Hepatocyte (in vitro differentiated cells): Measurements from ENCODE around the gene VSIR. TPM values are rescaled to one million over a fixed set of nuclear protein-coding genes. Genes with fewer than 3 reads are reported as not detected.

Experiments
- DNase-seq: peaks from one replicate; pipeline ENCODE4 v3.0.0-alpha.2; 2016; ENCODE audit warnings: low spot score
- H2AFZ ChIP-seq: fragments of 200-600 bp; sonication (generic); 2 replicates; pipeline ENCODE4 v1.6.0; 2016; ENCODE audit warnings: antibody characterized with exemption, mild to moderate bottlenecking
- H3K27ac ChIP-seq: fragments of 200-600 bp; sonication (generic); 2 replicates; pipeline ENCODE4 v1.5.1; 2016; ENCODE audit warnings: mild to moderate bottlenecking
- H3K27me3 ChIP-seq: fragments of 200-600 bp; sonication (generic); 2 replicates; pipeline ENCODE4 v1.6.1; 2016
- H3K36me3 ChIP-seq: fragments of 200-600 bp; sonication (generic); replicated peaks from 2 replicates; pipeline ENCODE4 v1.5.1; 2016; ENCODE audit warnings: low read depth; ENCODE audit not compliant: insufficient read depth
- H3K4me1 ChIP-seq: fragments of 200-600 bp; sonication (generic); 2 replicates; pipeline ENCODE4 v1.5.1; 2016; ENCODE audit warnings: mild to moderate bottlenecking, moderate library complexity; ENCODE audit not compliant: insufficient read depth
- H3K4me2 ChIP-seq: fragments of 200-600 bp; sonication (generic); 2 replicates; pipeline ENCODE4 v1.6.0; 2016
- H3K4me3 ChIP-seq: fragments of 200-600 bp; sonication (generic); 2 replicates; pipeline ENCODE4 v1.5.1; 2016; ENCODE audit warnings: mild to moderate bottlenecking
- H3K79me2 ChIP-seq: fragments of 200-600 bp; sonication (generic); 2 replicates; pipeline ENCODE4 v1.6.0; 2017; ENCODE audit warnings: mild to moderate bottlenecking
- H3K9me2 ChIP-seq: fragments of 200-600 bp; sonication (generic); replicated peaks from 2 replicates; pipeline ENCODE4 v1.6.0; 2017; ENCODE audit warnings: mild to moderate bottlenecking; ENCODE audit not compliant: insufficient read depth
- H3K9me3 ChIP-seq: fragments of 200-600 bp; sonication (generic); 2 replicates; pipeline ENCODE4 v1.5.1; 2016; ENCODE audit warnings: low read depth, mild to moderate bottlenecking
- H4K20me1 ChIP-seq: fragments of 200-600 bp; sonication (generic); 2 replicates; pipeline ENCODE4 v1.6.0; 2016; ENCODE audit warnings: mild to moderate bottlenecking; ENCODE audit not compliant: insufficient read depth, poor library complexity, severe bottlenecking
- EZH2 ChIP-seq: fragments of 200-600 bp; sonication (generic); IDR thresholded peaks from 2 replicates; pipeline ENCODE4 v1.6.1; 2016; ENCODE audit warnings: antibody characterized with exemption, mild to moderate bottlenecking, borderline replicate concordance
- EZH2phosphoT487 ChIP-seq: fragments of 200-600 bp; sonication (generic); IDR thresholded peaks from one replicate; pipeline ENCODE4 v1.6.1; 2018; ENCODE audit warnings: antibody characterized with exemption, mild to moderate bottlenecking, low read depth, moderate library complexity; ENCODE audit not compliant: unreplicated experiment, severe bottlenecking
- WGBS: methylation state at CpG from one replicate; pipeline ENCODE4 v1.1.6; 2016; ENCODE audit warnings: low lambda C conversion rate; ENCODE audit errors: missing lambda C conversion rate; 5-methylcytosine and 5-hydroxymethylcytosine counted together
- polyA plus RNA-seq: library from polyadenylated mRNA; unstranded; fragments of >200 nt; fragmentation: Nextera tagmentation; extraction: Ambion mirVana; gene quantifications from 2 replicates; pipeline ENCODE4 v1.2.1, GENCODE V29; 2016
- total RNA-seq: library from RNA; depleted of rRNA; stranded (reverse); fragments of >200 nt; gene quantifications from 2 replicates; pipeline ENCODE4 v1.2.3, GENCODE V29; 2014
- TF ChIP-seq, protein P1 (sequence below): fragments of 200-600 bp; sonication (generic); IDR thresholded peaks from 2 replicates; pipeline ENCODE4 v1.5.1; 2016; ENCODE audit warnings: antibody characterized with exemption, mild to moderate bottlenecking; ENCODE audit not compliant: poor library complexity

VSIR gene
- total and polyA plus RNA-seq, 2 experiments from 2014 or later, result 13.6 to 45.5 TPM

DNA sequence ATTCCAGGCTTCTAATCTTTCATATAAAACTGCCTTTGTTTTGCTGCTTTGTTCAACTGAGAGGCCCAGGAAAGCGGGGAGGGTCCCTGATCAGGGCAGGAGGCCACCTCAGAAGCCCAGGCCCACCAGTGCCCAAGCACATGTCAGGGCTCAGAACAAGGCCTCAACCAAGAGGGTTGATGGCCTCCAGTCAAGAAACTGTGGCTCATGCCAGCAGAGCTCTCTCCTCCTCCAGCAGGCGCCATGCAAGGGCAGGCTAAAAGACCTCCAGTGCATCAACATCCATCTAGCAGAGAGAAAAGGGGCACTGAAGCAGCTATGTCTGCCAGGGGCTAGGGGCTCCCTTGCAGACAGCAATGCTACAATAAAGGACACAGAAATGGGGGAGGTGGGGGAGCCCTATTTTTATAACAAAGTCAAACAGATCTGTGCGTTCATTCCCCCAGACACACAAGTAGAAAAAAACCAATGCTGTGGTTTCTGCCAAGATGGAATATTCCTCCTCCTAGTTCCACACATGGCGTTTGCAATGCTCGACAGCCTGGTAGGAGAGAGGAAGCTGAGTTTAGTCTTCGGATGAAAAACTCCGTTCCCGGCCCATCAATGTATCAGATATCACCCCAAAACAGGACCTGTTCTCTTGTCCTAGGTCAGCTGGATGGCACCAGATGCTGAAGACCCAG lies 43.8 kb upstream of the VSIR start:
- Histone ChIP-seq H3K4me3 (no peak overlapping the region), H3K9me2 (no peaks in the 10 kb centered on the region), H3K36me3 (no peaks in the 10 kb centered on the region), H3K9me3 (no peaks in the 10 kb centered on the region), H3K27ac (no peak overlapping the region), H3K4me1 (no peaks in the 10 kb centered on the region), H4K20me1 (no peaks in the 10 kb centered on the region), H2AFZ (no peak overlapping the region), H3K4me2 (no peak overlapping the region), H3K27me3 (no peaks in the 10 kb centered on the region), H3K79me2 (no peaks in the 10 kb centered on the region)
- 96% methylated on average over 8 of the region's 8 CpGs for WGBS
- no peak for DNase-seq
- TF ChIP-seq EZH2phosphoT487 (no peak), EZH2 (no peak)
- TF ChIP-seq, protein P1, sequence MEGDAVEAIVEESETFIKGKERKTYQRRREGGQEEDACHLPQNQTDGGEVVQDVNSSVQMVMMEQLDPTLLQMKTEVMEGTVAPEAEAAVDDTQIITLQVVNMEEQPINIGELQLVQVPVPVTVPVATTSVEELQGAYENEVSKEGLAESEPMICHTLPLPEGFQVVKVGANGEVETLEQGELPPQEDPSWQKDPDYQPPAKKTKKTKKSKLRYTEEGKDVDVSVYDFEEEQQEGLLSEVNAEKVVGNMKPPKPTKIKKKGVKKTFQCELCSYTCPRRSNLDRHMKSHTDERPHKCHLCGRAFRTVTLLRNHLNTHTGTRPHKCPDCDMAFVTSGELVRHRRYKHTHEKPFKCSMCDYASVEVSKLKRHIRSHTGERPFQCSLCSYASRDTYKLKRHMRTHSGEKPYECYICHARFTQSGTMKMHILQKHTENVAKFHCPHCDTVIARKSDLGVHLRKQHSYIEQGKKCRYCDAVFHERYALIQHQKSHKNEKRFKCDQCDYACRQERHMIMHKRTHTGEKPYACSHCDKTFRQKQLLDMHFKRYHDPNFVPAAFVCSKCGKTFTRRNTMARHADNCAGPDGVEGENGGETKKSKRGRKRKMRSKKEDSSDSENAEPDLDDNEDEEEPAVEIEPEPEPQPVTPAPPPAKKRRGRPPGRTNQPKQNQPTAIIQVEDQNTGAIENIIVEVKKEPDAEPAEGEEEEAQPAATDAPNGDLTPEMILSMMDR, result no peak

DNA sequence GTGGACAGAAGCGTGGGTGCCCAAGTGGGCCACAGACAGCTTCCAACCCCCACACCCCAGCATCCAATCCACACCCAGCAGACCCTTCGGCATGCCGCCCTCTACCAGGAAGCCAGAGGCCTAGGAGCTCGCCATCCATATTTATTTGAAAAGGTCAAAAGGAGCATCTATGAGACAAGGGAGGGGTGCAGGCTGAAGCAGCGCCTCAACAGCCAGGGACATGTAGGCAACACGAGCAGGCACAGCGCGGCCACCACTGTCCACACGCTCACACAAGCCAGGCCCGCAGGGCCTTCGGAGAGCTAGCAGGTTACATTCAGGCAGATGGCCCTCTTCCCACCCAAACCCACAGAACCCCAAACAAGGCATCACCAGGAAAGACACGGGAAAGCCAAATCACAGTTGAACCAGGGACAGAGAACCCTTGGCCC lies 43.1 kb upstream of the VSIR start:
- Histone ChIP-seq H3K27ac (no peak overlapping the region), H3K27me3 (no peaks in the 10 kb centered on the region), H4K20me1 (no peaks in the 10 kb centered on the region), H3K36me3 (no peaks in the 10 kb centered on the region), H3K4me1 (no peaks in the 10 kb centered on the region), H2AFZ (no peak overlapping the region), H3K4me2 (no peak overlapping the region), H3K9me3 (no peaks in the 10 kb centered on the region), H3K4me3 (no peak overlapping the region), H3K79me2 (no peaks in the 10 kb centered on the region), H3K9me2 (no peaks in the 10 kb centered on the region)
- DNase-seq, result no peak
- WGBS, result 94% methylated on average over 12 of the region's 12 CpGs
- no peak for TF ChIP-seq EZH2phosphoT487
- no peak for TF ChIP-seq EZH2
- TF ChIP-seq, protein P1, result no peak

DNA sequence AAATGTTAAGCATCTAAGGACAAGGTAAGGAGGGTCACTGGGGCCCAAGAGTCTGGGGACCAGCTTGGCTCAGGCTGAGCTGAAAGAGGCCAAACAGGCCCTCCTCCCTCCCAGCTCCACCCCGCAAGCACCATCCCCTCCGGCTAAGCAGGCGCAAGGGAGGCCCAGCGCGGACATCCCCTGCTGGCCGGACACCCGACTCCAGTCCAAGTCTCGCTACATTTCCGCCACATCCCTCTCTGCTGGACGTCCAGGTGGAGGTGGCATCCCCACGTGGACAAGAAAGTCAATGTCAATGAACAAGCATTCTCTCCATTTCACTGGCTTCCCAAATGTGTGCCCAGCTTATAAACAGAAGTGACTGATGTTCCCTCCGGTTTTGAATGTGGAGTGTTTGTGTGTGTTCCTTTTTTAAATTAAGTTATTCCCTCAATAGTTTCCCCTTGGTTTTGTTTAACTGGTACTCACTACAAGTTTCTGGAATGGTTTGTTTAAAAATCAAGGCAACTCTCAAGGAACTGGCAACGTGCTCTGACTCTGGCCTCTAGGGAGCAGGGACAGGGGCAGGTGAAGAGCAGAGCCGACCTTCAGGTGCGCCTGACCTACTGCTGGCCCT lies 42.3 kb upstream of the VSIR start:
- H2AFZ ChIP-seq, result no peak overlapping the region
- no peaks in the 10 kb centered on the region for H3K79me2 ChIP-seq
- no peaks in the 10 kb centered on the region for H3K9me2 ChIP-seq
- no peak overlapping the region for H3K4me2 ChIP-seq
- H3K9me3 ChIP-seq, result no peaks in the 10 kb centered on the region
- H3K36me3 ChIP-seq, result no peaks in the 10 kb centered on the region
- H4K20me1 ChIP-seq, result no peaks in the 10 kb centered on the region
- no peak overlapping the region for H3K27ac ChIP-seq
- 91% methylated on average over 15 of the region's 15 CpGs for WGBS
- H3K27me3 ChIP-seq, result no peaks in the 10 kb centered on the region
- no peak overlapping the region for H3K4me3 ChIP-seq
- no peak for DNase-seq
- no peaks in the 10 kb centered on the region for H3K4me1 ChIP-seq
- TF ChIP-seq, protein P1, result no peak
- TF ChIP-seq EZH2phosphoT487, result no peak
- no peak for TF ChIP-seq EZH2
